A673 (cell line): ENCODE measurements around the gene PPARA.

Experiments used
- CTCF ChIP-seq: fragments of 300-800, 200-600 bp; sonication (generic); conservative IDR thresholded peaks from 2 replicates; pipeline ENCODE4 v1.5.1; 2017; ENCODE audit warnings: low read depth, mild to moderate bottlenecking, antibody characterized with exemption, low read length, moderate library complexity, mixed read lengths
- EZH2 ChIP-seq: fragments of 200-600 bp; sonication (generic); IDR thresholded peaks from 2 replicates; pipeline ENCODE4 v1.6.1; 2017; ENCODE audit warnings: borderline replicate concordance, low read depth, mild to moderate bottlenecking, mixed read lengths, antibody characterized with exemption, low read length; ENCODE audit not compliant: poor library complexity, severe bottlenecking

DNA sequence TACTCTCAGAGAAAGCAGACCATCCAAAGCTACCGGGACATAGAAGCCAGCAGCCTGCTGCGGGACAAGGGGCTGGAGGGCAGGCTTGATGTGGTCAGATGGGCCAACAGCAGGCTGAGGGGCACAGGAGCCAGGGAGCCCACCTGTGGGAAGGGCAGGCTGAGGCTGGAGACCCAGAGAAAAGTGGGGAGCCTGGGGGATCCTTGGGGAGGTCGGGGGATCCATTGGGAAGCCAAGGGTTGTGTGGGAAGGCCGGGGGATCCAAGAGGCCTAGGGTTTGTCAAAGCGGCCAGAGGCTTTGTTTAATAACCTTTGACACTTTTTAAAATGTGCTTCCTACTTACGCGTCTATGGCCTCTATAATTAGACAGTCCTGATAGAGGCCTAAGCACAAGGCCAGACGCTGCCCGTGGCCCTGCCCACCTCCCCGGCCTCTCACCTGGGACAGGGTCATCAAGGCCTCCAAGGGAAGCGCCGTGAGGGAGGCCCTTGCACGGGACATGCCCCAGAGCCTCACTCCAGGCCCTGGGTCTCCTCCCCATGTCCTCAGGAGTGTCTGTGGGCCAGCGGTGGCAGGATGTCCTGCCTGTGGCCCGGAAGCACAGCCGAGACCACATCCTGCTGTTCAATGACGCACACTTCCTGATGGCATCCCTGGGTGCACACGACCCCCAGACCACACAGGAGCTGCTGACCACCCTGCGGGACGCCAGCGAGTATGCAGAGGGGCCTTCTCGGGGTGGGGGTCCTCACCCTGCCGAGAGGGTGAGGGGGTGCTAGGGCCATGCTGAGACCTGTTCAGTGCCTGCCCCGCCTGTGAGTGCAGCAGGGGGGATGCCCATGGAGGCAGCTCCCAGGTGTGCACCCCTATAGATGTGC lies 137.8 kb downstream of the PPARA start:
- TF ChIP-seq EZH2, result no peak
- no peak for TF ChIP-seq CTCF
